SHP77 treated with DMSO at 0.1 percent for 48 hours (cell line): ENCODE results near the gene PPP1R11.
A peak's percentile ranks its signal among the peaks of the same experiment; 100 is the strongest.
"Not testable (repeated sequence)": the region's sequence is repeated elsewhere in the genome, so short reads cannot be mapped to it uniquely, and the experiment has no call there.

ENCODE experiments used
- DNase-seq: peaks from one replicate; lab custom pipeline; 2025; lab: John Stamatoyannopoulos, UW

PPP1R11 gene

GRCh38 chr6:30066577-30067459, at the start of gene PPP1R11:
Gene PPP1R11 (plus strand): TSS chr6:30067198. CDS start chr6:30067411, 213 bp downstream.
- DNase-seq = peak; percentile 99

- no peak for DNase-seq
Observed at GRCh38 chr6:30019819-30020218, 47.2 kb upstream of the PPP1R11 start.

- DNase-seq = no peak
Observed at GRCh38 chr6:30020626-30021025, 46.4 kb upstream of the PPP1R11 start.

- no peak for DNase-seq
Observed at GRCh38 chr6:30022189-30022588, 44.8 kb upstream of the PPP1R11 start.

- DNase-seq = not testable (repeated sequence)
Observed at GRCh38 chr6:30022712-30023111, 44.3 kb upstream of the PPP1R11 start.

- DNase-seq = no peak
Observed at GRCh38 chr6:30025186-30025585, 41.8 kb upstream of the PPP1R11 start.

GRCh38 chr6:30029588-30029987, 37.4 kb upstream of the PPP1R11 start:
- DNase-seq = no peak

GRCh38 chr6:30031381-30031780, 35.6 kb upstream of the PPP1R11 start:
- no peak for DNase-seq

- DNase-seq = not testable (repeated sequence)
Observed at GRCh38 chr6:30033440-30033839, 33.6 kb upstream of the PPP1R11 start.

GRCh38 chr6:30035784-30036183, 31.2 kb upstream of the PPP1R11 start:
- no peak for DNase-seq

- DNase-seq = peak; percentile 13
Observed at GRCh38 chr6:30037182-30037788, 29.7 kb upstream of the PPP1R11 start.

- no peak for DNase-seq
Observed at GRCh38 chr6:30041221-30041620, 25.8 kb upstream of the PPP1R11 start.

GRCh38 chr6:30041821-30042220, 25.2 kb upstream of the PPP1R11 start:
- no peak for DNase-seq

- DNase-seq = no peak
Observed at GRCh38 chr6:30042476-30042875, 24.5 kb upstream of the PPP1R11 start.

- no peak for DNase-seq
Observed at GRCh38 chr6:30042914-30043313, 24.1 kb upstream of the PPP1R11 start.

GRCh38 chr6:30043744-30044143, 23.3 kb upstream of the PPP1R11 start:
- DNase-seq = no peak

GRCh38 chr6:30044630-30045029, 22.4 kb upstream of the PPP1R11 start:
- no peak for DNase-seq

- DNase-seq = no peak
Observed at GRCh38 chr6:30047220-30047619, 19.8 kb upstream of the PPP1R11 start.

GRCh38 chr6:30053682-30054081, 13.3 kb upstream of the PPP1R11 start:
- no peak for DNase-seq

- no peak for DNase-seq
Observed at GRCh38 chr6:30055513-30055912, 11.5 kb upstream of the PPP1R11 start.

GRCh38 chr6:30060606-30061091, 6.3 kb upstream of the PPP1R11 start:
- no peak for DNase-seq

GRCh38 chr6:30061092-30061857, 5.7 kb upstream of the PPP1R11 start, which contains the start of gene POLR1H:
Gene POLR1H (plus strand): TSS chr6:30061265. CDS start chr6:30061525, 260 bp downstream.
- peak; percentile 93 for DNase-seq
